ENCODE measurements around the gene ZNF512. TPM values are rescaled to one million over a fixed set of nuclear protein-coding genes. Genes with fewer than 3 reads are reported as not detected.

ZNF512 gene
- total RNA-seq, 4 donors from 2014 or later = 29.1 to 115 (median 37.1) TPM

DNA sequence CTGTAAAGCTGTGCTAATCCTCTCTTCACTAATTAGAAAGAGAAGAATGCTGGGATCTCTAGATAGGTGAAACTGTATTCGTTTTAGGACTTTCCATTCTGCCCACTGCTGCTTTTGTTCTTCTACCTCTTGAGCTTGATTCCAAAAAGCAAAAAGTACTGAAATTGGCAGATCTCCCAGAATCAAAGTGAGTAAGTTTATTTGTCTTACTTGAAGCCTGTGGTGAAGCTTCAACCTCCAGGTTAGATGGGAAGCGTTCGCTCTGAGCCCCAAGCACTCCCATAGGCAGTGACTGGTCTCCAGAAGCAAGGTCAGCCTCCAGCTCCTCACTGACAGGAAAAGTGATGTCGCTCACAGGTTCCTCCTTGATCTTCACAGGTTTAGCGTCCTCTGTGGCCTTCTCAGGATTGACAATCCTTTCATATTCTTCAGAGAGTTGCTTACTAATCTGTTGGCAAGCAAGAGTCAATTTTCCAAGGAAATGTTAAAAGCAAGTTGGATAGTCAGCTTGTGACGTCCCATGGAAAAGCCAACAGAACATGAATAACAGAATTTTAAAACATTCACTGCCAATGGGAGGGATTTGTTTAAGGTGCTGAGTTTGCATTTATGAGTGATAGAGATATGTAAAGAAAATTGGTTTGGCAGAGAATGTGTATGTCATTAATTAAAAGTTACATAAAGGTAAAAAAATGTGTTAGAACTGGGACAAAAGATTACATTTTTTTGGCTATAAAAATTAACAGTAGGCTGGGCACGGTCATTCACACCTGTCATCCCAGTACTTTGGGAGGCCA lies 72.5 kb downstream of the ZNF512 start:
- no peaks in the 10 kb centered on the region for H3K4me1 ChIP-seq
- no peaks in the 10 kb centered on the region for H3K27me3 ChIP-seq
- DNase-seq = no peak
- H3K9me3 ChIP-seq = no peaks in the 10 kb centered on the region
- peaks cover 0 to 83% (median 0%) of the 10 kb centered on the region in 3 donors for H3K36me3 ChIP-seq
- H3K4me3 ChIP-seq = no peak overlapping the region
- no peak overlapping the region for H3K27ac ChIP-seq
- no peak for TF ChIP-seq CTCF (IDR thresholded peaks at IDR 0.05)

DNA sequence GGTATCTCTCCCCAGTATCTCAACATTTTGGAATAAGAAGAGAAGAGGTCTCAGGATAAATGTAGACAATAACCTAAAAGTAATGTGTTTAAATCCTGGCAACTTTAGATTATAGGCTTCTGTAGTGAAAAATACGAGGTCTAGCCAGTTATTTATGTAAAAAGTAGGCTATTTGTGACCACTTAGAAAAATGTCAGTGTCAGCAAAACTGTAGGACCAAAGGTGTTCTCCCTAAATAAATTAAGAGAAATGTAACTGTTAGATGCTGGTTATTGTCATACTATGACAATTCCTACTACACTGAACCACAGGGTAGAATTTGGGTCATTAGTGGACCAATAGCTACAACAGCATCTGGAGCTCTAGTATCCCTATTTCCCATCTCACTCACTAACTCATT lies 78.5 kb downstream of the ZNF512 start:
- Histone ChIP-seq H3K9me3 (no peaks in the 10 kb centered on the region), H3K4me3 (no peak overlapping the region), H3K27ac (no peak overlapping the region), H3K36me3 (peaks cover 0 to 40% (median 0%) of the 10 kb centered on the region in 3 donors), H3K4me1 (peaks cover 0 to 24% (median 8%) of the 10 kb centered on the region in 4 donors), H3K27me3 (no peaks in the 10 kb centered on the region)
- DNase-seq = no peak
- no peak for TF ChIP-seq CTCF (IDR thresholded peaks at IDR 0.05)

GRCh38 chr2:27663285-27664153 lies 80.7 kb downstream of the ZNF512 start, which contains the start of the genes SLC4A1AP and SUPT7L:
Gene SLC4A1AP (plus strand): TSS chr2:27663889. CDS start chr2:27663915, 26 bp downstream.
Gene SUPT7L (minus strand): TSS chr2:27663614. CDS start chr2:27662192, 1,422 bp downstream.
- TF ChIP-seq POLR2A (IDR thresholded peaks at IDR 0.05) (peak in 1 of 2 donors; percentile 45), CTCF (IDR thresholded peaks at IDR 0.05) (no peak)
- peak; percentile 66 to 82 (median 78) for DNase-seq

DNA sequence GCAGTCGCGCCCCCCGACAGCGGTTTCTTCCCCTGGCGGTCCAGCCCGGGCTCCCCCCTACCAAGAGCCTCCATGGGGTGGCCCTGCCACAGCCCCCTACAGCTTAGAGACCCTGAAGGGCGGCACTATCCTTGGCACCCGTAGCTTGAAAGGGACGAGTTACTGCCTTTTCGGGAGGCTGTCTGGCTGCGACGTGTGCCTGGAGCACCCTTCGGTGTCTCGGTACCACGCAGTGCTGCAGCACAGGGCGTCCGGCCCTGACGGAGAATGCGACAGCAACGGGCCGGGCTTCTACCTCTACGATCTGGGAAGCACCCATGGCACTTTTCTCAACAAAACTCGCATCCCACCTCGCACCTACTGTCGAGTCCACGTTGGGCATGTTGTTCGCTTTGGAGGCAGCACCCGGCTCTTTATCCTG lies 81.3 kb downstream of the ZNF512 start:
- H3K4me3 ChIP-seq = peak overlapping the region; percentile 67 to 90 (median 71)
- no peak for DNase-seq
- H3K27me3 ChIP-seq = no peaks in the 10 kb centered on the region
- TF ChIP-seq CTCF (IDR thresholded peaks at IDR 0.05) = no peak
- H3K9me3 ChIP-seq = no peaks in the 10 kb centered on the region
- H3K4me1 ChIP-seq = peaks cover 0 to 24% (median 8%) of the 10 kb centered on the region in 4 donors
- peak overlapping the region; percentile 82 to 96 (median 86) for H3K27ac ChIP-seq
- peaks cover 0 to 49% (median 5%) of the 10 kb centered on the region in 3 donors for H3K36me3 ChIP-seq

More at GRCh38 chr2:27663285-27664153, 80.7 kb downstream of the ZNF512 start, which contains the start of the genes SLC4A1AP and SUPT7L:
- H3K27me3 ChIP-seq = no peaks in the 10 kb centered on the region
- H3K36me3 ChIP-seq = peaks cover 0 to 43% (median 1%) of the 10 kb centered on the region in 3 donors
- no peaks in the 10 kb centered on the region for H3K9me3 ChIP-seq
- peak within 1 kb of the TSS; percentile 67 to 90 (median 71) for H3K4me3 ChIP-seq
- peaks cover 0 to 24% (median 8%) of the 10 kb centered on the region in 4 donors for H3K4me1 ChIP-seq
- H3K27ac ChIP-seq = peak within 1 kb of the TSS; percentile 82 to 96 (median 86)

GRCh38 chr2:27664622-27665363 lies 82.0 kb downstream of the ZNF512 start:
- peak overlapping the region; percentile 67 to 90 (median 71) for H3K4me3 ChIP-seq
- no peak for TF ChIP-seq POLR2A (IDR thresholded peaks at IDR 0.05)
- no peak for TF ChIP-seq CTCF (IDR thresholded peaks at IDR 0.05)
- H3K9me3 ChIP-seq = no peaks in the 10 kb centered on the region
- no peaks in the 10 kb centered on the region for H3K27me3 ChIP-seq
- H3K36me3 ChIP-seq = peaks cover 0 to 50% (median 5%) of the 10 kb centered on the region in 3 donors
- no peak for DNase-seq
- H3K4me1 ChIP-seq = peaks cover 0 to 24% (median 8%) of the 10 kb centered on the region in 4 donors
- H3K27ac ChIP-seq = peak overlapping the region in 1 of 4 donors; percentile 82
